ENCODE results near the gene CSMD2.

- TF ChIP-seq EP300 (IDR thresholded peaks at IDR 0.05), result peak in 1 of 2 donors; percentile 80
- no peak for TF ChIP-seq POLR2A (IDR thresholded peaks at IDR 0.05)
- TF ChIP-seq CTCF (IDR thresholded peaks at IDR 0.05), result no peak
Measured at GRCh38 chr1:33893147-33893830, 271.7 kb downstream of the CSMD2 start.
